ENCODE data around the gene C22orf15.

GRCh38 chr22:23715806-23716375, 46.9 kb upstream of the C22orf15 start:
- TF ChIP-seq CTCF (IDR thresholded peaks at IDR 0.05 in 2 of 3, conservative IDR thresholded peaks at IDR 0.05 in 1 of 3; ENCODE audit: borderline replicate concordance in 1 of 3, insufficient read depth in 1 of 3, low read depth in 2 of 3, low read length in 2 of 3) (no peak), REST (IDR thresholded peaks at IDR 0.05; ENCODE audit: low read depth) (no peak), CEBPB (IDR thresholded peaks at IDR 0.05; ENCODE audit: low read depth) (no peak), EZH2phosphoT487 (IDR thresholded peaks at IDR 0.05; ENCODE audit: borderline replicate concordance) (no peak), ELF1 (IDR thresholded peaks at IDR 0.05; ENCODE audit: borderline replicate concordance, low read depth) (no peak)
